ENCODE data around the gene OXSM.

DNA sequence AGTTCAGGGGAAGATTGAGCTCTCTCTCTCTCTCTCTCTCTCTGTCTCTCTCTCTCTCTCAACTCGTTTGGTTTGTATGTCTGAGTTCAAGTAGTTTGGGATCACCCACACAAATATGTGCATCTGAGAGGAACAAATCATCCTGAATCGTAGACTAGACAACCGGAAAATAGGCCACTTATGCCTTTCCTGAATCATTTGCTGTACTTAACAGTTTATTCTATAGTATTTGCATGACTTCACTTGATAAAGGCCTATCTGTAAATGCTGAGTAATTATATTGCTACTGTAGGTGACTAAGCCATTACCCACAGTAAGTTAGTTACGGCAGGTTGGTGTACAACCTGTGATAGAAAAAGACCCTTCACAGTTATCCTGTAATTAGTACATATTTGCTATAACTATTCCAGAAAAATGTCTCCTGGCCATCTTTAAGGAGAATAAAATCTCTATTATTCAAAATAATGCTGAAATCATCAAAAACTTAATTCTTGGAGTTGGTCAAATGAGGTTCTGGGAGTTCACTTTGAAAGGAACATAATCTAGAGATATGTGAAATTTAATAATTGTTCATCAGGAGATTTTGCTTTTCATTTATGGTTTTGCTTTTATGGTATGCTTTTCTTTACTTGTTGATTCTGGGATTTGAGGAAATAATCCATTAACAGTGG, 31.1 kb downstream of the OXSM start:
- no peak for TF ChIP-seq CTCF (conservative IDR thresholded peaks at IDR 0.05)
- TF ChIP-seq ZFX (IDR thresholded peaks at IDR 0.05), result no peak
